ENCODE data around the gene TH.

- TF ChIP-seq EZH2phosphoT487 (IDR thresholded peaks at IDR 0.05; ENCODE audit: borderline replicate concordance, low read depth, low read length) (no peak), CTCF (conservative IDR thresholded peaks at IDR 0.05; ENCODE audit: low read length) (no peak)
Observed at GRCh38 chr11:2142300-2142759, 29.3 kb downstream of the TH start.

All from OCI-LY7 (cell line).